DOHH2 (cell line): Measurements from ENCODE around the gene PKD1L1.

Source experiments
- EZH2phosphoT487 ChIP-seq: fragments of 200-600 bp; sonication (generic); IDR thresholded peaks from 2 replicates; pipeline ENCODE4 v1.6.1; 2017; ENCODE audit warnings: borderline replicate concordance, mild to moderate bottlenecking, antibody characterized with exemption, low read length, moderate library complexity, mixed read lengths
- TF ChIP-seq, protein P1 (sequence below): fragments of 200-600 bp; sonication (generic); IDR thresholded peaks from one replicate; pipeline ENCODE4 v1.5.1; 2014; ENCODE audit warnings: antibody characterized with exemption, mild to moderate bottlenecking, low read depth, low read length; ENCODE audit not compliant: poor library complexity, severe bottlenecking

GRCh38 chr7:47957156-47957555 lies 8.9 kb upstream of the PKD1L1 start:
- TF ChIP-seq, protein P1, sequence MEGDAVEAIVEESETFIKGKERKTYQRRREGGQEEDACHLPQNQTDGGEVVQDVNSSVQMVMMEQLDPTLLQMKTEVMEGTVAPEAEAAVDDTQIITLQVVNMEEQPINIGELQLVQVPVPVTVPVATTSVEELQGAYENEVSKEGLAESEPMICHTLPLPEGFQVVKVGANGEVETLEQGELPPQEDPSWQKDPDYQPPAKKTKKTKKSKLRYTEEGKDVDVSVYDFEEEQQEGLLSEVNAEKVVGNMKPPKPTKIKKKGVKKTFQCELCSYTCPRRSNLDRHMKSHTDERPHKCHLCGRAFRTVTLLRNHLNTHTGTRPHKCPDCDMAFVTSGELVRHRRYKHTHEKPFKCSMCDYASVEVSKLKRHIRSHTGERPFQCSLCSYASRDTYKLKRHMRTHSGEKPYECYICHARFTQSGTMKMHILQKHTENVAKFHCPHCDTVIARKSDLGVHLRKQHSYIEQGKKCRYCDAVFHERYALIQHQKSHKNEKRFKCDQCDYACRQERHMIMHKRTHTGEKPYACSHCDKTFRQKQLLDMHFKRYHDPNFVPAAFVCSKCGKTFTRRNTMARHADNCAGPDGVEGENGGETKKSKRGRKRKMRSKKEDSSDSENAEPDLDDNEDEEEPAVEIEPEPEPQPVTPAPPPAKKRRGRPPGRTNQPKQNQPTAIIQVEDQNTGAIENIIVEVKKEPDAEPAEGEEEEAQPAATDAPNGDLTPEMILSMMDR = no peak
- TF ChIP-seq EZH2phosphoT487 = no peak
